Activated gamma-delta T cell treated with Interleukin-2 at 50 U/mL for 16 hours (primary cell): ENCODE data around the gene P3R3URF.

Experiments
- DNase-seq: peaks from one replicate; pipeline ENCODE4 v3.0.0-alpha.2; 2020

Gene P3R3URF

DNA sequence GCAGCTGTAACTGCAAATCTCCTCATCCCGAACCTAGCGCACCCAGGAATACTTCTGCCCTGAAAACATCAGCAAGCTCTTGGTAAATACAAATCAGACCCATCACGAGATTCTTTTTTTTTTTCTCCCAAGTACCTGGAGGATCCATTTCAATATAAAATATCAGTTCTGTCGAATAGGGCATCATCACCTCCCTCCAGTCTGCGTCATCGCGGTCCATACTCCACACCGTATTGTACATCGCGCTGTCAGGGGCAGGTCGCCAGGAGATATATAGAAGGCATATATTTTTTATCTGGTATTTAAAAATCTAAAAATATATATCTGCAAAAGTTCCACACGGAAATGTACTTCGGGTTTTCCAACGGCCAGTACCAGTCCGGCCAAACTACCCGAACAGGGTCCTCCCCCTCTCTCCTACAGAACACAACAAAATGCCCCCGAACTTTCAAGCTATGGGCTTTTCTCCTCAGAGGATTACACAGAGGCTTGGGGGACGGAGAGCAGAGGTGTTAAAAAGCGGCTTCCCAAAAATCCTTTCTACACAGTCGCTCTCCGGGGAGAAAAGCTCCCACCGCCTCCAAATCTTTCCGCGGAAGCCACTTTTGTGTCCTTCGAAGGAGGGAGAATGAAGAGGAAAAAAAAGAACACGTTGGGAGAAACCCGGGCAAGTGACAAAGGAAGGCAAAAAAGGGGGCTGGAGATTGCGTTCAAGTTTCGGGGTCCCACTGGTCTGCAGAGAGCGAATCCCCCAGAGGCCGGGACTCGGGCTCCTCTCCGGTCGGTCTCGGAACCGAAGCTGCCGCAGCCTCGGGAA, 44.4 kb downstream of the P3R3URF start:
- peak; percentile 20 for DNase-seq

DNA sequence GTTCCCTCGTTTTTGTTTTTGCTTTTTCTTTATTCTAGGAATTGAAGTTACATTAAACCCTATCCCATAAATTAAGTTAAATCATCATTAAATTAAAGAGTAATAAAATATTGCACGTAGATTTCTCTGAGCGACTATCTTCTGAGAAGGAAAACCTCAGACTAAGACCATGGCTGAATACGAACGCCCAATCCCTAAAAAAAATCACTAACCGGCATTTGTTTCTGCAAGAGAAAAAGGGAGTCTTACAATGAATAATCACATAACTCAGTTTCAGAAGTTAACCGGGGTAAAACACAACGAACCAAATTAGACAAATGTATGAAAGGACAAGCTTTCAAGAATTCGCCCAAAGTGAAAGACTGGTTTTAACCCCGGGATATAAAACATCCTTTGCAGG, 45.2 kb downstream of the P3R3URF start:
- no peak for DNase-seq

DNA sequence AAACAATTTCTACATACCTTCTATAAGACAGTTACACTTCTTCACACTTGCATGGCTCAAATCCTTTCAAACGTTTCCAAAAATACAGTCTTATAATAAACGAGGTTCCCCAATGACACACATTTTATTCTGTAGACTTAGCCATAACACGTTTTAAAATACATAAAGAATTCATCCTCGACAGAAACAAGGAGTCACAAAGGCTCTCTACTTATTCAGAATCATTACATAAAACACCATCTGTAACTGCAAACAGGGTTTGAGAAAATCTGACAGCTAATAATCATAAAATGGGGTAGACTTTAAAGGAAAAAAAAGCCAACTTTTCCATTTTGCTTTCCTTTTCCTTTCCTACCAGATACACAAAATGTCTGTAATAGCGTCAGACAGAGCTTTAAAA, 45.7 kb downstream of the P3R3URF start:
- DNase-seq, result no peak

DNA sequence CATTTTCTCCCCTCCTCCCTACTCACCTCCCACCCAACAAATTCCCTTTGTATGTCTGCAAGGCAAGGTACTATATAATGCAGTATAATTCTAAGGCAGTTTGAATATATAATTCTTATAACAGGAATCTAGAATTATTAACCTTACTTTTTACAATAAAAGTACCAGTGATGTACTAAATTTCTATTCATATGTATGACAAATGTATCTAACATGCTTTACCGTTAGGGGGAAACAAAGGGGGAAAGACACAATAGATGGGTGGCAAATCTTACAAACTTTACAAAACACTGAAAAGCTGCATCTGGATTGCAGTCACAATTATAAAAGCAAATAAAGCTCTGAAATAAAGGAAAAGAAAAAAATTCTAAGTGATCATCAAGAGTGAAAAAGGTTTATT, 46.2 kb downstream of the P3R3URF start:
- no peak for DNase-seq

DNA sequence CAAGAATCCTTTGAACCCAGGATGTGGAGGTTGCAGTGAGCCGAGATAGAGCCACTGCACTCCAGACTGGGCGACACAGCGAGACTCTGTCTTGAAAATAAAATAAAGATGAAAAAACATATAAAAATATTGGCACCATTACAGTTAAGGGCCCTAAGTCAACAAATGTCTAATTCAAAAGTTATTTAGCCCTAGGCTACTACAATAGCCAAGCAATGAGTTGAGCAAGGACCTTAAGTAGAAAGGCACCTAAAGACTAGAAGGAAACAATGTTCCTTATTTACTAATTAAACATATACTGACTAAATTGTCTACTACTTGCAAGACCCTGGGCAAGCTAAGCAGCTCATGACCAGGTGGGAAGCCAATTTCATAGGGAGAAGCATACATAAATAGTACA, 47.9 kb downstream of the P3R3URF start:
- no peak for DNase-seq
